Uterus (tissue), 4 donors: Measurements from ENCODE around the gene ACMSD. TPM values are rescaled to one million over a fixed set of nuclear protein-coding genes. Genes with fewer than 3 reads are reported as not detected.

Experiments
- DNase-seq, 2 donors: peaks; one replicate each; pipeline ENCODE4 v3.0.0-alpha.2; 2019 to 2020
- H3K27ac ChIP-seq, 2 donors: fragments of 200-600 bp; sonication (generic); 1 replicate in 1 of 2; 2 replicates in 1 of 2; pipeline ENCODE4 v1.5.1; 2016 to 2018
- H3K27me3 ChIP-seq, 2 donors: fragments of 200-600 bp; sonication (generic); one replicate each; pipeline ENCODE4 v1.5.1; 2018 to 2019; ENCODE audit warnings: control low read depth in 1 of 2
- H3K36me3 ChIP-seq, 2 donors: fragments of 200-600 bp; sonication (generic); one replicate each; pipeline ENCODE4 v1.5.1; 2019; ENCODE audit warnings: control low read depth in 1 of 2
- H3K4me1 ChIP-seq, 2 donors: fragments of 200-600 bp; sonication (generic); one replicate each; pipeline ENCODE4 v1.5.1; 2018 to 2019; ENCODE audit warnings: control low read depth in 1 of 2
- H3K4me3 ChIP-seq, 2 donors: fragments of 200-600 bp; sonication (generic); 1 replicate in 1 of 2; 2 replicates in 1 of 2; pipeline ENCODE4 v1.5.1; 2018 to 2019; ENCODE audit warnings: mild to moderate bottlenecking in 1 of 2
- H3K9me3 ChIP-seq, 2 donors: fragments of 200-600 bp; sonication (generic); one replicate each; pipeline ENCODE4 v1.5.1; 2019; ENCODE audit warnings: control low read depth in 1 of 2
- POLR2A ChIP-seq, 2 donors: fragments of 450-650 bp; IDR thresholded peaks; one replicate each; pipeline ENCODE4 v1.6.1; 2016; ENCODE audit warnings: antibody characterized with exemption in 2 of 2, mild to moderate bottlenecking in 1 of 2, moderate library complexity in 1 of 2
- intact Hi-C: fragments of 100-400 bp; cut with DNase I; formaldehyde crosslinking; loops from one replicate; pipeline ENCODE4 v1.15.1; 2023; ENCODE audit warnings: low total_unique reads
- total RNA-seq, 4 donors: library from RNA; depleted of rRNA in 3 of 4; stranded (reverse); fragments of >200 nt in 3 of 4; gene quantifications; one replicate each; pipeline versions ENCODE4 v1.1.0 to v1.2.4, GENCODE V29; 2014 to 2023
- TF ChIP-seq, protein P1 (sequence below), 4 experiments: fragments of 200-600 bp in 2 of 4; fragments of 450-650 bp in 2 of 4; sonication (generic) in 2 of 4; IDR thresholded peaks; one replicate each; pipeline ENCODE4 v1.5.1; 2016 to 2019; ENCODE audit warnings: antibody characterized with exemption in 4 of 4, mild to moderate bottlenecking in 2 of 4, moderate library complexity in 1 of 4
- donor health status: DM: yes; HTN: yes; CAD: no.

ACMSD gene
- not detected for total RNA-seq

DNA sequence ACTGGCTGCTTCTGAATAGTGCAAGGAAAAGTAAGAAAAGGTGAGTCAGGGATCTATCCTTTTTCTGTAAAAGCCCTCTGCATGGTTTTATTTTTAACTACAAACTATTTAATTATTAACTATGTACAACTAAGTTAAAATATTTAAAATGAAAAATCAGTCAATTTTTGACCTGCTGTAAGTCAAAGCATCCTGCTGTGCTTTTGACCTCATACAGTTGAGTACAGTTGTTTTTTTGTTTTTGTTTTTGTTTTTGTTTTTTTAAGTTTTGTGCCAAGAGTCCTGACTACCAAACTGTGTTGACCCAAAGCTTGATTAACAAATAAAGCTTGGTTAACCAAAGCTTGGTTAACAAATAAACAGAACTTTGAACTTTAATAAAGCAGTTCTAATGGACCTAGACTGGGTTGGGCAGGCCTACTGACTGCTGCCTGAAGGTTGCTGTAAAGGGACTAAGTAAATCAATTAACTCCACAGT lies at the start of gene ACMSD:
Gene ACMSD, plus strand, starts transcription at position 474 of the 478 bp plus-strand sequence. CDS start 67 bp downstream, outside the sequence.
- intact Hi-C loops = no loop called here
- TF ChIP-seq, protein P1, sequence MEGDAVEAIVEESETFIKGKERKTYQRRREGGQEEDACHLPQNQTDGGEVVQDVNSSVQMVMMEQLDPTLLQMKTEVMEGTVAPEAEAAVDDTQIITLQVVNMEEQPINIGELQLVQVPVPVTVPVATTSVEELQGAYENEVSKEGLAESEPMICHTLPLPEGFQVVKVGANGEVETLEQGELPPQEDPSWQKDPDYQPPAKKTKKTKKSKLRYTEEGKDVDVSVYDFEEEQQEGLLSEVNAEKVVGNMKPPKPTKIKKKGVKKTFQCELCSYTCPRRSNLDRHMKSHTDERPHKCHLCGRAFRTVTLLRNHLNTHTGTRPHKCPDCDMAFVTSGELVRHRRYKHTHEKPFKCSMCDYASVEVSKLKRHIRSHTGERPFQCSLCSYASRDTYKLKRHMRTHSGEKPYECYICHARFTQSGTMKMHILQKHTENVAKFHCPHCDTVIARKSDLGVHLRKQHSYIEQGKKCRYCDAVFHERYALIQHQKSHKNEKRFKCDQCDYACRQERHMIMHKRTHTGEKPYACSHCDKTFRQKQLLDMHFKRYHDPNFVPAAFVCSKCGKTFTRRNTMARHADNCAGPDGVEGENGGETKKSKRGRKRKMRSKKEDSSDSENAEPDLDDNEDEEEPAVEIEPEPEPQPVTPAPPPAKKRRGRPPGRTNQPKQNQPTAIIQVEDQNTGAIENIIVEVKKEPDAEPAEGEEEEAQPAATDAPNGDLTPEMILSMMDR (IDR thresholded peaks at IDR 0.05) = no peak
- TF ChIP-seq POLR2A (IDR thresholded peaks at IDR 0.05) = no peak
- no peaks in the 10 kb centered on the region for H3K27me3 ChIP-seq
- no peak within 1 kb of the TSS for H3K4me3 ChIP-seq
- no peak for DNase-seq
- no peaks in the 10 kb centered on the region for H3K36me3 ChIP-seq
- H3K27ac ChIP-seq = no peak within 1 kb of the TSS
- no peaks in the 10 kb centered on the region for H3K9me3 ChIP-seq
- H3K4me1 ChIP-seq = no peaks in the 10 kb centered on the region

DNA sequence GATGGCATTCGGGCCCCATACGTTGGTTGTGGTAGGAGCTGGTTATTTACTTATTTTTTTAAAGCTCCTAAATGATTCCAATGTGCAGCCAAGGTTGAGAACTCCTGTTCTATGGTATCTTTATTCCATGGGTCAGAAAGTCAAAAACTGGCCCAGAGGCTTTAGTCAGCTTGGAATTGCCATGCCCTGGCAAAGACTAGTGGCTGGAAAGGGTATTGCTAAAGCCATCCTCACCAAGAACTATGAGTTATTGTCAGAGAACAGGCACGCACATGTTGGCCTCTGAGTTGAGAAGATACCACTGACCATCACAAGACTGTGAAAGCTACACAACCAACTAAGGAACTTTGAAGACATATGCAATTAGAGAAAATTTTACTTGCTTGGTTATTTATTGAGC lies 47.9 kb upstream of the ACMSD start:
- TF ChIP-seq, protein P1 (IDR thresholded peaks at IDR 0.05) = no peak
- no peak for TF ChIP-seq POLR2A (IDR thresholded peaks at IDR 0.05)
- DNase-seq = no peak
- Histone ChIP-seq H3K27ac (no peak overlapping the region), H3K9me3 (no peaks in the 10 kb centered on the region), H3K27me3 (no peaks in the 10 kb centered on the region), H3K4me3 (no peak overlapping the region), H3K4me1 (no peaks in the 10 kb centered on the region), H3K36me3 (no peaks in the 10 kb centered on the region)
- intact Hi-C loops = no loop called here

- Histone ChIP-seq H3K27ac (no peak overlapping the region), H3K4me1 (no peaks in the 10 kb centered on the region), H3K9me3 (no peaks in the 10 kb centered on the region), H3K4me3 (no peak overlapping the region), H3K36me3 (no peaks in the 10 kb centered on the region), H3K27me3 (no peaks in the 10 kb centered on the region)
- TF ChIP-seq, protein P1 (IDR thresholded peaks at IDR 0.05) = no peak
- no peak for TF ChIP-seq POLR2A (IDR thresholded peaks at IDR 0.05)
- no peak for DNase-seq
- intact Hi-C loops = no loop called here
Observed at GRCh38 chr2:134791616-134792015, 46.8 kb upstream of the ACMSD start.

DNA sequence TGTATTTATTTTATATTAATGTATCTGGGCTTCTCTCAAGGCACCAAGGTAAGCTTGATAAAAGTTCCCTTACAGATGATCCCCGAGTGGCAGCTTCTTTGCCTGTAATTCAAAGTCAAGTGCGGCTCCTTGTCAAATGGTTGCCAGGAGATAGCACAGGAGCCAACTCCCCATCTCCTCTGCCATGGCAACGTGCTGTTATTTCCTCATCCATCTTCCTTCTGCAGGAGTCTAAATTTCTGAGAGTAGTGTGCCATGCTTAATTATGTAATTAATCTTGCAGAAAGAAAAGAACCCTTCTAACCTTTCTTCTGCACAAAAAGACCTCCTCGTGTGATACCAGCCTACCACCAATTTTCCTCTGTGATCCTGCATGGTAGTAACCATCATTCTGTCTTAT lies 46.2 kb upstream of the ACMSD start:
- Histone ChIP-seq H3K27me3 (no peaks in the 10 kb centered on the region), H3K4me1 (no peaks in the 10 kb centered on the region), H3K27ac (no peak overlapping the region), H3K9me3 (no peaks in the 10 kb centered on the region), H3K36me3 (no peaks in the 10 kb centered on the region), H3K4me3 (no peak overlapping the region)
- DNase-seq = no peak
- intact Hi-C loops = no loop called here
- TF ChIP-seq, protein P1 (IDR thresholded peaks at IDR 0.05) = no peak
- TF ChIP-seq POLR2A (IDR thresholded peaks at IDR 0.05) = no peak

- H3K27me3 ChIP-seq = no peaks in the 10 kb centered on the region
- intact Hi-C loops = no loop called here
Observed at GRCh38 chr2:134795765-134796164, 42.7 kb upstream of the ACMSD start.

More at GRCh38 chr2:134795765-134796164, 42.7 kb upstream of the ACMSD start:
- no peak overlapping the region for H3K27ac ChIP-seq
- H3K4me1 ChIP-seq = no peaks in the 10 kb centered on the region
- TF ChIP-seq, protein P1 (IDR thresholded peaks at IDR 0.05) = no peak
- no peak for TF ChIP-seq POLR2A (IDR thresholded peaks at IDR 0.05)
- H3K4me3 ChIP-seq = no peak overlapping the region
- no peak for DNase-seq
- H3K36me3 ChIP-seq = no peaks in the 10 kb centered on the region
- H3K9me3 ChIP-seq = no peaks in the 10 kb centered on the region
